Breast epithelium (tissue), 3 donors: ENCODE data around the gene PDZD8.

Source experiments
- CTCF ChIP-seq, 3 donors: fragments of 450-650 bp; IDR thresholded peaks; one replicate each; pipeline ENCODE4 v1.5.1; 2016 to 2017; ENCODE audit warnings: antibody characterized with exemption in 3 of 3, mild to moderate bottlenecking in 3 of 3, moderate library complexity in 3 of 3
- POLR2A ChIP-seq: fragments of 450-650 bp; IDR thresholded peaks from one replicate; pipeline ENCODE4 v1.6.1; 2016; ENCODE audit warnings: antibody characterized with exemption, mild to moderate bottlenecking, moderate library complexity

- TF ChIP-seq POLR2A (no peak), CTCF (IDR thresholded peaks at IDR 0.05) (no peak)
Measured at GRCh38 chr10:117339578-117339977, 35.7 kb downstream of the PDZD8 start.
